Right lobe of liver (tissue), 4 donors: ENCODE data around the gene SSRP1.

ENCODE experiments used
- POLR2A ChIP-seq: fragments of 450-650 bp; IDR thresholded peaks from one replicate; pipeline ENCODE4 v1.6.1; 2017; ENCODE audit warnings: antibody characterized with exemption, mild to moderate bottlenecking
- TF ChIP-seq, protein P1 (sequence below), 4 donors: fragments of 200-600 bp in 3 of 4; fragments of 450-650 bp in 1 of 4; IDR thresholded peaks; one replicate each; pipeline versions ENCODE4 v1.5.1 to v1.8.0; 2016 to 2022; ENCODE audit warnings: antibody characterized with exemption in 4 of 4, mild to moderate bottlenecking in 2 of 4
- donor health status: DM: no; HTN: no; CAD: no.
- donor health status: DM: no; HTN: no; CAD: no.
- donor health status: DM: no; HTN: yes; CAD: no.

DNA sequence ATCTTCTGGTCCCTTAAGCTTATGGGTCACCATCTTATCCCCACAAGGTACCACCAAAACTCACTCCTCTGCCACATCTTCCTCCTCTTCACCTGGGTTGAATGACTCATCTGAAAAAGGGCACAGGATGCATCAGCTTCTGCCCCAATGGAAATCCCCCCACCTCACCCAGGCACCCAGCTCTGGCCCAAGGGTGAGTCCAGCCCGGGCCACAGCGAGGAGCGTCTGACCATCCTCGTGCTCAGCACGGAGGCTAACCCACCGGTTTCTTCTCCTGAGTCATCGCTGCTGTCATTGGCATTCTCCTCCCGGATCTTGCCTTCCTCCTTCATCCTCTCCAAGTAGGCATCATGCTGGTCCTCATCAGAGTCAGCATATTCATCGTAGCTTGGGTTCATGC is 5.7 kb downstream of the SSRP1 start:
- TF ChIP-seq, protein P1, sequence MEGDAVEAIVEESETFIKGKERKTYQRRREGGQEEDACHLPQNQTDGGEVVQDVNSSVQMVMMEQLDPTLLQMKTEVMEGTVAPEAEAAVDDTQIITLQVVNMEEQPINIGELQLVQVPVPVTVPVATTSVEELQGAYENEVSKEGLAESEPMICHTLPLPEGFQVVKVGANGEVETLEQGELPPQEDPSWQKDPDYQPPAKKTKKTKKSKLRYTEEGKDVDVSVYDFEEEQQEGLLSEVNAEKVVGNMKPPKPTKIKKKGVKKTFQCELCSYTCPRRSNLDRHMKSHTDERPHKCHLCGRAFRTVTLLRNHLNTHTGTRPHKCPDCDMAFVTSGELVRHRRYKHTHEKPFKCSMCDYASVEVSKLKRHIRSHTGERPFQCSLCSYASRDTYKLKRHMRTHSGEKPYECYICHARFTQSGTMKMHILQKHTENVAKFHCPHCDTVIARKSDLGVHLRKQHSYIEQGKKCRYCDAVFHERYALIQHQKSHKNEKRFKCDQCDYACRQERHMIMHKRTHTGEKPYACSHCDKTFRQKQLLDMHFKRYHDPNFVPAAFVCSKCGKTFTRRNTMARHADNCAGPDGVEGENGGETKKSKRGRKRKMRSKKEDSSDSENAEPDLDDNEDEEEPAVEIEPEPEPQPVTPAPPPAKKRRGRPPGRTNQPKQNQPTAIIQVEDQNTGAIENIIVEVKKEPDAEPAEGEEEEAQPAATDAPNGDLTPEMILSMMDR (IDR thresholded peaks at IDR 0.05): no peak
- no peak for TF ChIP-seq POLR2A
